GM23338 (cell line): ENCODE results near the gene GRIK4. TPM values are rescaled to one million over a fixed set of nuclear protein-coding genes. Genes with fewer than 3 reads are reported as not detected.

Experiments
- ATAC-seq: fragments of 200-7000 bp; cut with Tn5 transposase; 3 replicates; pipeline ENCODE4 v1.9.1; 2020
- DNase-seq: peaks from one replicate; pipeline ENCODE4 v3.0.0-alpha.2; 2015; ENCODE audit warnings: low spot score
- H2AFZ ChIP-seq: fragments of 200-600 bp; sonication (generic); 2 replicates; pipeline ENCODE4 v1.8.0; 2016; ENCODE audit warnings: antibody characterized with exemption, mild to moderate bottlenecking, moderate library complexity
- H3F3A ChIP-seq: fragments of 200-600 bp; sonication (generic); replicated peaks from 2 replicates; pipeline ENCODE4 v1.8.0; 2017; ENCODE audit warnings: antibody characterized with exemption, mixed run types, low read depth
- H3K27ac ChIP-seq: fragments of 200-600 bp; sonication (generic); 2 replicates; pipeline ENCODE4 v1.6.1; 2016; ENCODE audit warnings: low read depth
- H3K27me3 ChIP-seq: fragments of 200-600 bp; sonication (generic); 2 replicates; pipeline ENCODE4 v1.8.0; 2016; ENCODE audit warnings: mild to moderate bottlenecking, mixed run types, moderate library complexity; ENCODE audit not compliant: insufficient read depth
- H3K36me3 ChIP-seq: fragments of 200-600 bp; sonication (generic); 2 replicates; pipeline ENCODE4 v1.8.0; 2016; ENCODE audit warnings: mild to moderate bottlenecking; ENCODE audit not compliant: insufficient read depth
- H3K4me1 ChIP-seq: fragments of 200-600 bp; sonication (generic); 2 replicates; pipeline ENCODE4 v1.8.0; 2016; ENCODE audit warnings: mild to moderate bottlenecking, moderate library complexity; ENCODE audit not compliant: insufficient read depth
- H3K4me2 ChIP-seq: fragments of 200-600 bp; sonication (generic); 2 replicates; pipeline ENCODE4 v1.7.1; 2017; ENCODE audit warnings: mixed run types
- H3K4me3 ChIP-seq: fragments of 200-600 bp; sonication (generic); 2 replicates; pipeline ENCODE4 v1.6.1; 2016; ENCODE audit warnings: mixed run types
- H3K79me2 ChIP-seq: fragments of 200-600 bp; sonication (generic); replicated peaks from 2 replicates; pipeline ENCODE4 v1.8.0; 2017; ENCODE audit warnings: mild to moderate bottlenecking; ENCODE audit not compliant: insufficient read depth
- H3K9me2 ChIP-seq: fragments of 200-600 bp; sonication (generic); 2 replicates; pipeline ENCODE4 v1.8.0; 2017; ENCODE audit not compliant: insufficient read depth
- H4K20me1 ChIP-seq: fragments of 200-600 bp; sonication (generic); replicated peaks from 2 replicates; pipeline ENCODE4 v1.8.0; 2017; ENCODE audit warnings: mild to moderate bottlenecking; ENCODE audit not compliant: insufficient read depth
- H3K27ac Mint-ChIP-seq: 2 replicates; pipeline ENCODE4 v1.8.0; 2020; ENCODE audit warnings: inconsistent platforms, mild to moderate bottlenecking, moderate library complexity, mixed read lengths
- H3K27me3 Mint-ChIP-seq: 3 replicates; pipeline ENCODE4 v1.8.0; 2022; ENCODE audit warnings: low read depth, mild to moderate bottlenecking, moderate library complexity, mixed read lengths, inconsistent platforms; ENCODE audit not compliant: insufficient read depth, poor library complexity
- H3K36me3 Mint-ChIP-seq: 3 replicates; pipeline ENCODE4 v1.8.0; 2021; ENCODE audit warnings: low read depth, mild to moderate bottlenecking, inconsistent platforms, moderate library complexity, mixed read lengths
- H3K4me1 Mint-ChIP-seq: 3 replicates; pipeline ENCODE4 v1.8.0; 2020; ENCODE audit warnings: mild to moderate bottlenecking, inconsistent platforms, mixed read lengths
- H3K4me3 Mint-ChIP-seq: 3 replicates; pipeline ENCODE4 v1.8.0; 2021; ENCODE audit warnings: moderate library complexity, mild to moderate bottlenecking, inconsistent platforms, mixed read lengths
- H3K9me3 Mint-ChIP-seq: 3 replicates; pipeline ENCODE4 v1.8.0; 2020; ENCODE audit warnings: moderate library complexity, mild to moderate bottlenecking, inconsistent platforms, mixed read lengths
- CREB1 ChIP-seq: fragments of 250-450 bp; sonication (Bioruptor Pico); IDR thresholded peaks from 2 replicates; pipeline ENCODE4 v1.5.0; 2020; ENCODE audit warnings: low read depth, mild to moderate bottlenecking, moderate library complexity
- CTCF ChIP-seq, 2 experiments: fragments of 200-600 bp in 1 of 2; sonication (generic) in 1 of 2; conservative IDR thresholded peaks; 2 replicates each; pipeline versions ENCODE4 v1.5.1 to v1.6.1; 2016 to 2017; ENCODE audit warnings: antibody characterized with exemption in 2 of 2, low read depth in 2 of 2, mild to moderate bottlenecking in 2 of 2, moderate library complexity in 1 of 2
- ETS1 ChIP-seq: IDR thresholded peaks from 2 replicates; pipeline ENCODE4 v1.6.1; 2016; ENCODE audit warnings: antibody characterized with exemption
- EZH2 ChIP-seq: fragments of 200-600 bp; sonication (generic); IDR thresholded peaks from one replicate; pipeline ENCODE4 v1.8.0; 2017; ENCODE audit warnings: antibody characterized with exemption, mild to moderate bottlenecking, low read depth; ENCODE audit not compliant: unreplicated experiment
- EZH2phosphoT487 ChIP-seq: fragments of 200-600 bp; sonication (generic); IDR thresholded peaks from one replicate; pipeline ENCODE4 v1.8.1; 2018; ENCODE audit warnings: antibody characterized with exemption; ENCODE audit not compliant: unreplicated experiment
- JUNB ChIP-seq: IDR thresholded peaks from one replicate; pipeline ENCODE4 v1.6.1; 2016; ENCODE audit warnings: antibody characterized with exemption; ENCODE audit not compliant: unreplicated experiment
- NANOG ChIP-seq: IDR thresholded peaks from 2 replicates; pipeline ENCODE4 v1.6.1; 2016; ENCODE audit warnings: antibody characterized with exemption, borderline replicate concordance
- POLR2AphosphoS5 ChIP-seq: IDR thresholded peaks from 2 replicates; pipeline ENCODE4 v1.6.1; 2016; ENCODE audit warnings: antibody characterized with exemption, low read depth
- REST ChIP-seq: IDR thresholded peaks from one replicate; pipeline ENCODE4 v1.6.1; 2018; ENCODE audit warnings: antibody characterized with exemption; ENCODE audit not compliant: unreplicated experiment
- STAT1 ChIP-seq: IDR thresholded peaks from one replicate; pipeline ENCODE4 v1.6.1; 2016; ENCODE audit warnings: antibody characterized with exemption; ENCODE audit not compliant: unreplicated experiment
- ZNF114 ChIP-seq: fragments of 250-450 bp; sonication (Bioruptor Pico); IDR thresholded peaks from 2 replicates; pipeline ENCODE4 v1.5.0; 2020; ENCODE audit warnings: mild to moderate bottlenecking, moderate library complexity
- ZNF331 ChIP-seq: fragments of 250-450 bp; sonication (Bioruptor Pico); IDR thresholded peaks from 2 replicates; pipeline ENCODE4 v1.5.0; 2020; ENCODE audit warnings: low read depth, mild to moderate bottlenecking, moderate library complexity
- ZNF462 ChIP-seq: fragments of 250-450 bp; sonication (Bioruptor Pico); IDR thresholded peaks from 2 replicates; pipeline ENCODE4 v1.5.0; 2020; ENCODE audit warnings: mild to moderate bottlenecking, moderate library complexity
- polyA plus RNA-seq: library from polyadenylated mRNA; unstranded; fragments of >200 nt; fragmentation: Nextera tagmentation; extraction: Ambion mirVana; gene quantifications from 2 replicates; pipeline ENCODE4 v1.2.1, GENCODE V29; 2016
- total RNA-seq: library from RNA; depleted of rRNA; stranded (reverse); fragments of >200 nt; shearing (Covaris generic); gene quantifications from 2 replicates; pipeline ENCODE4 v1.2.3, GENCODE V29; 2014

GRIK4 gene
- total and polyA plus RNA-seq, 2 experiments from 2014 or later, result 0.63 to 2.2 TPM

- Histone ChIP-seq H3K27ac (no peak overlapping the region), H3K9me2 (no peaks in the 10 kb centered on the region), H2AFZ (no peak overlapping the region), H3K4me2 (no peak overlapping the region), H3K36me3 (no peaks in the 10 kb centered on the region), H4K20me1 (no peaks in the 10 kb centered on the region), H3F3A (no peaks in the 10 kb centered on the region), H3K27me3 (no peaks in the 10 kb centered on the region), H3K4me1 (no peaks in the 10 kb centered on the region), H3K4me3 (no peak overlapping the region), H3K79me2 (no peaks in the 10 kb centered on the region)
- TF ChIP-seq ZNF114 (CRISPR knock-in tag) (no peak), STAT1 (no peak), ZNF331 (no peak), CTCF (conservative IDR thresholded peaks at IDR 0.05; ENCODE audit: low read depth in 2 of 2) (no peak), CREB1 (CRISPR knock-in tag) (no peak), ETS1 (no peak), EZH2 (no peak), NANOG (no peak), ZNF462 (CRISPR knock-in tag) (no peak), REST (no peak), EZH2phosphoT487 (no peak), POLR2AphosphoS5 (no peak), JUNB (no peak)
- Mint-ChIP-seq H3K4me3 (no peak overlapping the region), H3K27me3 (peaks cover 7% of the 10 kb centered on the region), H3K27ac (no peak overlapping the region), H3K36me3 (no peaks in the 10 kb centered on the region), H3K9me3 (no peaks in the 10 kb centered on the region; the same call in 2 of the 3 replicates), H3K4me1 (peaks cover 14% of the 10 kb centered on the region; the same call in 2 of the 3 replicates)
- DNase-seq (peak; percentile 26), ATAC-seq (peak; percentile 74)
These were observed 372.8 kb downstream of the GRIK4 start for GRCh38 chr11:120884154-120885020.
